GM12878 (cell line): ENCODE data around the gene RAP1GDS1. TPM values are rescaled to one million over a fixed set of nuclear protein-coding genes. Genes with fewer than 3 reads are reported as not detected.
A peak's percentile ranks its signal among the peaks of the same experiment; 100 is the strongest.

Source experiments
- ATAC-seq: fragments of 200-7000 bp; cut with Tn5 transposase; 3 replicates; pipeline ENCODE4 v1.9.1; 2020; ENCODE audit warnings: mild to moderate bottlenecking, moderate library complexity
- BruUV-seq: library from RNA; stranded (reverse); fragments of 400-500 nt; replicated peaks from 2 replicates; lab custom pipeline; 2021; lab: Mats Ljungman, UMichigan
- CTCF ChIA-PET: fragments of 300-600 bp; sonication (Branson Sonifier 250); formaldehyde crosslinking; extraction: SDS; loops from one replicate; lab custom pipeline; 2021; ENCODE audit warnings: inconsistent platforms; lab: Yijun Ruan, JAX
- POLR2A ChIA-PET: fragments of 350-600 bp; formaldehyde crosslinking; extraction: SDS; loops from one replicate; lab custom pipeline; 2021; ENCODE audit warnings: inconsistent platforms; lab: Charles Lee
- RAD21 ChIA-PET: fragments of 300-600 bp; sonication (Branson Sonifier 250); formaldehyde crosslinking; loops from one replicate; lab custom pipeline; 2023; ENCODE audit warnings: antibody characterized with exemption; ENCODE audit not compliant: unreplicated experiment; lab: Charles Lee
- SMC1A ChIA-PET: fragments of 300-600 bp; sonication (Branson Sonifier 250); formaldehyde crosslinking; loops from one replicate; lab custom pipeline; 2023; ENCODE audit not compliant: unreplicated experiment, uncharacterized antibody; lab: Charles Lee
- DNase-seq: peaks from one replicate; pipeline ENCODE4 v3.0.0-alpha.2; 2011; ENCODE audit warnings: low read depth, low spot score
- FAIRE-seq: peaks from 3 replicates; lab custom pipeline; 2011; peaks lifted over from hg19 to GRCh38; lab: Jason Lieb, UNC
- H2AFZ ChIP-seq: 2 replicates; pipeline ENCODE4 v1.6.0; 2011; ENCODE audit warnings: low read depth, low read length, control low read depth; ENCODE audit not compliant: control insufficient read depth
- H3K27ac ChIP-seq: 2 replicates; pipeline ENCODE4 v1.5.1; 2011; ENCODE audit warnings: control low read depth; ENCODE audit not compliant: control insufficient read depth, insufficient read depth
- H3K27me3 ChIP-seq, 2 experiments: replicated peaks in 1 of 2; 2 replicates each; pipeline versions ENCODE4 v1.6.0 to v1.6.1; 2011; ENCODE audit warnings: low read length in 1 of 2; ENCODE audit not compliant: control insufficient read depth in 2 of 2, insufficient read depth in 2 of 2
- H3K36me3 ChIP-seq, 2 experiments: 2 replicates each; pipeline ENCODE4 v1.5.1; 2011; ENCODE audit warnings: low read length in 1 of 2; ENCODE audit not compliant: control insufficient read depth in 2 of 2, insufficient read depth in 2 of 2
- H3K4me1 ChIP-seq: 2 replicates; pipeline ENCODE4 v1.6.1; 2011; ENCODE audit warnings: mild to moderate bottlenecking, low read length, moderate library complexity, mixed read lengths; ENCODE audit not compliant: control insufficient read depth, insufficient read depth
- H3K4me2 ChIP-seq: 2 replicates; pipeline ENCODE4 v1.6.0; 2011; ENCODE audit warnings: control low read depth; ENCODE audit not compliant: control insufficient read depth, insufficient read depth
- H3K4me3 ChIP-seq: fragments of 200-600 bp; sonication (generic); 2 replicates; pipeline ENCODE4 v1.5.1; 2016
- H3K79me2 ChIP-seq: 2 replicates; pipeline ENCODE4 v1.6.0; 2011; ENCODE audit warnings: low read length; ENCODE audit not compliant: control insufficient read depth, insufficient read depth
- H3K9ac ChIP-seq: 2 replicates; pipeline ENCODE4 v1.8.0; 2011; ENCODE audit warnings: low read length, control low read depth, mixed read lengths; ENCODE audit not compliant: control insufficient read depth, insufficient read depth
- H3K9me3 ChIP-seq: replicated peaks from 3 replicates; pipeline ENCODE4 v1.5.1; 2011; ENCODE audit warnings: mild to moderate bottlenecking, low read length; ENCODE audit not compliant: control insufficient read depth, insufficient read depth
- H4K20me1 ChIP-seq: 2 replicates; pipeline ENCODE4 v1.6.0; 2011; ENCODE audit not compliant: control insufficient read depth, insufficient read depth
- IRF4 ChIP-seq: IDR thresholded peaks from 2 replicates; pipeline ENCODE4 v1.6.1; 2011; ENCODE audit warnings: low read depth, low read length
- JUND ChIP-seq: IDR thresholded peaks from 2 replicates; pipeline ENCODE4 v1.6.1; 2012; ENCODE audit warnings: low read depth, mild to moderate bottlenecking, low read length, improper control_type of control experiment, moderate library complexity
- NR2C2 ChIP-seq: IDR thresholded peaks from 2 replicates; pipeline ENCODE4 v1.6.1; 2011; ENCODE audit warnings: borderline replicate concordance, low read depth; ENCODE audit not compliant: control insufficient read depth, insufficient read length
- SP1 ChIP-seq: IDR thresholded peaks from one replicate; pipeline ENCODE4 v1.6.1; 2011; ENCODE audit warnings: low read depth, low read length
- SPI1 ChIP-seq: IDR thresholded peaks from 2 replicates; pipeline ENCODE4 v1.6.1; 2011; ENCODE audit warnings: low read depth, mild to moderate bottlenecking, low read length, moderate library complexity, borderline replicate concordance; ENCODE audit not compliant: insufficient read depth
- SREBF1 ChIP-seq: IDR thresholded peaks from 2 replicates; pipeline ENCODE4 v1.6.1; 2012; ENCODE audit warnings: mild to moderate bottlenecking, low read length
- TAF1 ChIP-seq: IDR thresholded peaks from 2 replicates; pipeline ENCODE4 v1.6.1; 2011; ENCODE audit warnings: mild to moderate bottlenecking, low read depth, low read length, borderline replicate concordance
- TARDBP ChIP-seq: IDR thresholded peaks from 2 replicates; pipeline ENCODE4 v1.6.1; 2016; ENCODE audit warnings: borderline replicate concordance
- ZNF274 ChIP-seq: IDR thresholded peaks from one replicate; pipeline ENCODE4 v1.8.0; 2011; ENCODE audit not compliant: insufficient read length, insufficient read depth
- ZNF622 ChIP-seq: fragments of 450-650 bp; IDR thresholded peaks from 2 replicates; pipeline ENCODE4 v1.6.1; 2017; ENCODE audit warnings: mild to moderate bottlenecking, inconsistent platforms
- WGBS: methylation state at CpG from one replicate; pipeline ENCODE4 v1.1.6; 2016; ENCODE audit warnings: low lambda C conversion rate; ENCODE audit not compliant: insufficient replicate concordance, insufficient coverage; ENCODE audit errors: missing lambda C conversion rate; 5-methylcytosine and 5-hydroxymethylcytosine counted together
- in situ Hi-C: fragments of 300-500 bp; cut with MboI; formaldehyde crosslinking; loops from 9 replicates; pipeline ENCODE4 v1.14.3; 2018; ENCODE audit warnings: mixed read lengths
- intact Hi-C: fragments of 100-400 bp; cut with micrococcal nuclease; formaldehyde crosslinking; loops from one replicate; pipeline ENCODE4 v1.14.2; 2022; ENCODE audit not compliant: unreplicated experiment
- polyA plus RNA-seq, 11 experiments: library from polyadenylated mRNA; depleted of rRNA in 4 of 11; unstranded in 6 of 11; stranded (reverse) in 5 of 11; fragments of >200 nt; fragmentation: Nextera tagmentation in 4 of 11; fragmentation: Illumina TruSeq in 1 of 11; extraction: Ambion mirVana in 4 of 11; extraction: Trizol in 1 of 11; gene quantifications; 1 replicate in 1 of 11; 2 replicates in 10 of 11; pipeline versions ENCODE4 v1.2.1 to v1.2.3, GENCODE V29; 2011 to 2016; ENCODE audit warnings: inconsistent platforms in 2 of 11, missing spikeins in 2 of 11, low read depth in 1 of 11
- total RNA-seq, 4 experiments: library from RNA; depleted of rRNA in 3 of 4; stranded (reverse); fragments of >200 nt in 3 of 4; fragmentation: Illumina TruSeq in 1 of 4; extraction: Trizol in 1 of 4; gene quantifications; 2 replicates each; pipeline versions ENCODE4 v1.2.1 to v1.2.3, GENCODE V29; 2013 to 2021
- TF ChIP-seq, protein P1 (sequence below): fragments of 450-650 bp; IDR thresholded peaks from 2 replicates; pipeline ENCODE4 v1.6.1; 2018; ENCODE audit warnings: mild to moderate bottlenecking, low read depth, moderate library complexity; ENCODE audit not compliant: partially characterized antibody
- TF ChIP-seq, protein P2 (sequence below): fragments of 450-650 bp; IDR thresholded peaks from 2 replicates; pipeline ENCODE4 v1.6.1; 2017; ENCODE audit warnings: mild to moderate bottlenecking, low read depth, inconsistent platforms; ENCODE audit not compliant: poor library complexity, severe bottlenecking
- TF ChIP-seq, protein P3 (sequence below): fragments of 450-650 bp; conservative IDR thresholded peaks from 2 replicates; pipeline ENCODE4 v1.6.1; 2017; ENCODE audit warnings: mild to moderate bottlenecking, moderate library complexity
- TF ChIP-seq, protein P4 (sequence below): IDR thresholded peaks from 2 replicates; pipeline ENCODE4 v1.6.1; 2012; ENCODE audit warnings: low read depth, low read length, improper control_type of control experiment

The RAP1GDS1 gene
- total and polyA plus RNA-seq, 10 of the 15 experiments (the other 5 are each of a cell fraction or from before 2014, with no cell fraction given) = 12.0 to 30.5 (median 20.7) TPM

DNA sequence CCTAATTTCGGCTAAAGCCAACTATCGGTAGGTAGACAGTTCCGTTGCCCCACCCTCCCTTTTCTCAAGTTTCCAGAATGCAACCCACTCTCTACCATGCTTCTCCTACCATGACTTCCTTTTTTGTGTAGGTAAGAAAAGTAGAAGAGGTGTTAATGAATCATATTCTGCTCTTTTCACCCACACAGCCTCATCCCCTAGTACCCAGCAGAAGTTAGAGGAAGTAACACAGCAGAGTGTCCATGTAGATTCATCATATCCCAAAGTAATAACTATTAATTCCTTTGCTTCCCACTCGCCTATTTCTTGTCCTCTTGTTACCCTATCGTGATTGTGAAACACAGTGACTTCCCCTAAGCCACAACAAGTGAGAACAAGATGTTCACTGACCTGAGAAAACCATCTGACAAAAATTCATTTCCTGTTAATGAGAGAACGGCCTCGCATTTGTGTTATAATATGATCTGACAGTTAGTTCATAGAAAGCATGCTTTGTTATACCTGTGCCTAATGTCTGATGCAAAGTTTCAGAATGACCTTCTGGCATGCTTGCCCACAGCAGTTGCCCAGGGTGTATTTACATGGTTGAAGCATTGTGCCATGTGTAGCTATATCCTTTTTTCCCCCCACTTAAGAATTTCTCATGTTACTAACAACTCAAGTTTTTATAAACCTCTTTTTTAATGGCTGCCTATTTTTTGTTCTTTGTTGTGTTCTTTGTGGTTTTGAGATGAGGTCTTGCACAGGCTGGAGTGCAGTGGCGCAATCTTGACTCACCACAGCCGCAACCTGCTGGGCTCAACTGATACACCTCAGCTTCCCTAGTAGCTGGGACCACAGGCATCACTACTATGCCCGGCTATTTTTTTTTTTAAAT lies 185.6 kb downstream of the RAP1GDS1 start:
- H2AFZ ChIP-seq = peak overlapping the region; percentile 76
- H4K20me1 ChIP-seq = no peaks in the 10 kb centered on the region
- H3K79me2 ChIP-seq = no peaks in the 10 kb centered on the region
- POLR2A ChIA-PET = no interaction called here
- no peak overlapping the region for H3K9ac ChIP-seq
- DNase-seq (peak; percentile 61), ATAC-seq (peak; percentile 93), FAIRE-seq (peak; percentile 27)
- CTCF ChIA-PET = interaction anchor here (1.0 to 4.8 kb wide), 3 partner anchors 21 to 958 kb away, joined by 4 to 21 read pairs (median 5); no protein-coding TSS in a partner anchor
- H3K4me3 ChIP-seq = no peak overlapping the region
- intact Hi-C loops (loop anchor here (1.0 to 5.0 kb wide), 3 partner anchors 184 to 484 kb away; partner anchors contain the start of genes RAP1GDS1 and STPG2), in situ Hi-C loops (no loop called here)
- RAD21 ChIA-PET = interaction anchor here (0.7 to 1.6 kb wide), 4 partner anchors 21 to 549 kb away, joined by 3 to 5 read pairs (median 3); partner anchors contain the start of gene METAP1
- peaks cover 17% of the 10 kb centered on the region for H3K4me1 ChIP-seq
- H3K36me3 ChIP-seq = no peaks in the 10 kb centered on the region; a peak in 2 of 4 replicates
- H3K27ac ChIP-seq = peak overlapping the region; percentile 36
- H3K27me3 ChIP-seq = no peaks in the 10 kb centered on the region
- peak overlapping the region; percentile 39 for H3K4me2 ChIP-seq
- BruUV-seq = no TSS peak
- SMC1A ChIA-PET = interaction anchor here (0.6 to 2.2 kb wide), 6 partner anchors 17 to 610 kb away, joined by 3 to 7 read pairs (median 4); no protein-coding TSS in a partner anchor
- H3K9me3 ChIP-seq = no peaks in the 10 kb centered on the region
- WGBS = 1% methylated on average over 10 of the region's 10 CpGs
- no peak for TF ChIP-seq IRF4
- TF ChIP-seq, protein P1, sequence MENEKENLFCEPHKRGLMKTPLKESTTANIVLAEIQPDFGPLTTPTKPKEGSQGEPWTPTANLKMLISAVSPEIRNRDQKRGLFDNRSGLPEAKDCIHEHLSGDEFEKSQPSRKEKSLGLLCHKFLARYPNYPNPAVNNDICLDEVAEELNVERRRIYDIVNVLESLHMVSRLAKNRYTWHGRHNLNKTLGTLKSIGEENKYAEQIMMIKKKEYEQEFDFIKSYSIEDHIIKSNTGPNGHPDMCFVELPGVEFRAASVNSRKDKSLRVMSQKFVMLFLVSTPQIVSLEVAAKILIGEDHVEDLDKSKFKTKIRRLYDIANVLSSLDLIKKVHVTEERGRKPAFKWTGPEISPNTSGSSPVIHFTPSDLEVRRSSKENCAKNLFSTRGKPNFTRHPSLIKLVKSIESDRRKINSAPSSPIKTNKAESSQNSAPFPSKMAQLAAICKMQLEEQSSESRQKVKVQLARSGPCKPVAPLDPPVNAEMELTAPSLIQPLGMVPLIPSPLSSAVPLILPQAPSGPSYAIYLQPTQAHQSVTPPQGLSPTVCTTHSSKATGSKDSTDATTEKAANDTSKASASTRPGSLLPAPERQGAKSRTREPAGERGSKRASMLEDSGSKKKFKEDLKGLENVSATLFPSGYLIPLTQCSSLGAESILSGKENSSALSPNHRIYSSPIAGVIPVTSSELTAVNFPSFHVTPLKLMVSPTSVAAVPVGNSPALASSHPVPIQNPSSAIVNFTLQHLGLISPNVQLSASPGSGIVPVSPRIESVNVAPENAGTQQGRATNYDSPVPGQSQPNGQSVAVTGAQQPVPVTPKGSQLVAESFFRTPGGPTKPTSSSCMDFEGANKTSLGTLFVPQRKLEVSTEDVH = no peak
- TF ChIP-seq, protein P2, sequence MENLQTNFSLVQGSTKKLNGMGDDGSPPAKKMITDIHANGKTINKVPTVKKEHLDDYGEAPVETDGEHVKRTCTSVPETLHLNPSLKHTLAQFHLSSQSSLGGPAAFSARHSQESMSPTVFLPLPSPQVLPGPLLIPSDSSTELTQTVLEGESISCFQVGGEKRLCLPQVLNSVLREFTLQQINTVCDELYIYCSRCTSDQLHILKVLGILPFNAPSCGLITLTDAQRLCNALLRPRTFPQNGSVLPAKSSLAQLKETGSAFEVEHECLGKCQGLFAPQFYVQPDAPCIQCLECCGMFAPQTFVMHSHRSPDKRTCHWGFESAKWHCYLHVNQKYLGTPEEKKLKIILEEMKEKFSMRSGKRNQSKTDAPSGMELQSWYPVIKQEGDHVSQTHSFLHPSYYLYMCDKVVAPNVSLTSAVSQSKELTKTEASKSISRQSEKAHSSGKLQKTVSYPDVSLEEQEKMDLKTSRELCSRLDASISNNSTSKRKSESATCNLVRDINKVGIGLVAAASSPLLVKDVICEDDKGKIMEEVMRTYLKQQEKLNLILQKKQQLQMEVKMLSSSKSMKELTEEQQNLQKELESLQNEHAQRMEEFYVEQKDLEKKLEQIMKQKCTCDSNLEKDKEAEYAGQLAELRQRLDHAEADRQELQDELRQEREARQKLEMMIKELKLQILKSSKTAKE = peak; percentile 18
- TF ChIP-seq, protein P3, sequence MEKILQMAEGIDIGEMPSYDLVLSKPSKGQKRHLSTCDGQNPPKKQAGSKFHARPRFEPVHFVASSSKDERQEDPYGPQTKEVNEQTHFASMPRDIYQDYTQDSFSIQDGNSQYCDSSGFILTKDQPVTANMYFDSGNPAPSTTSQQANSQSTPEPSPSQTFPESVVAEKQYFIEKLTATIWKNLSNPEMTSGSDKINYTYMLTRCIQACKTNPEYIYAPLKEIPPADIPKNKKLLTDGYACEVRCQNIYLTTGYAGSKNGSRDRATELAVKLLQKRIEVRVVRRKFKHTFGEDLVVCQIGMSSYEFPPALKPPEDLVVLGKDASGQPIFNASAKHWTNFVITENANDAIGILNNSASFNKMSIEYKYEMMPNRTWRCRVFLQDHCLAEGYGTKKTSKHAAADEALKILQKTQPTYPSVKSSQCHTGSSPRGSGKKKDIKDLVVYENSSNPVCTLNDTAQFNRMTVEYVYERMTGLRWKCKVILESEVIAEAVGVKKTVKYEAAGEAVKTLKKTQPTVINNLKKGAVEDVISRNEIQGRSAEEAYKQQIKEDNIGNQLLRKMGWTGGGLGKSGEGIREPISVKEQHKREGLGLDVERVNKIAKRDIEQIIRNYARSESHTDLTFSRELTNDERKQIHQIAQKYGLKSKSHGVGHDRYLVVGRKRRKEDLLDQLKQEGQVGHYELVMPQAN = no peak
- TF ChIP-seq SPI1 = peak; percentile 67; the same call in 1 of the 2 replicates
- TF ChIP-seq SP1 = no peak
- no peak for TF ChIP-seq TAF1
- TF ChIP-seq JUND = no peak
- no peak for TF ChIP-seq ZNF274
- TF ChIP-seq ZNF622 = no peak
- no peak for TF ChIP-seq SREBF1
- TF ChIP-seq, protein P4, sequence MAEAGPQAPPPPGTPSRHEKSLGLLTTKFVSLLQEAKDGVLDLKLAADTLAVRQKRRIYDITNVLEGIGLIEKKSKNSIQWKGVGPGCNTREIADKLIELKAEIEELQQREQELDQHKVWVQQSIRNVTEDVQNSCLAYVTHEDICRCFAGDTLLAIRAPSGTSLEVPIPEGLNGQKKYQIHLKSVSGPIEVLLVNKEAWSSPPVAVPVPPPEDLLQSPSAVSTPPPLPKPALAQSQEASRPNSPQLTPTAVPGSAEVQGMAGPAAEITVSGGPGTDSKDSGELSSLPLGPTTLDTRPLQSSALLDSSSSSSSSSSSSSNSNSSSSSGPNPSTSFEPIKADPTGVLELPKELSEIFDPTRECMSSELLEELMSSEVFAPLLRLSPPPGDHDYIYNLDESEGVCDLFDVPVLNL = no peak
- no peak for TF ChIP-seq TARDBP
- no peak for TF ChIP-seq NR2C2
